Central memory CD8-positive, alpha-beta T cell (primary cell): ENCODE results near the gene ERVH48-1.
"Not testable (repeated sequence)": the region's sequence is repeated elsewhere in the genome, so short reads cannot be mapped to it uniquely, and the experiment has no call there.

Source experiments
- ATAC-seq: fragments of 150-1000 bp; cut with Tn5 transposase; replicated peaks from 2 replicates; pipeline ENCODE4 v1.10.0; 2022; ENCODE audit warnings: mild to moderate bottlenecking, moderate FRiP score, moderate number of reproducible peaks; ENCODE audit not compliant: poor library complexity, severe bottlenecking; ENCODE audit errors: extremely low read depth
- DNase-seq, 2 donors: peaks; one replicate each; pipeline ENCODE4 v3.0.0; 2021; ENCODE audit warnings: low spot score in 2 of 2
- H3K27ac Mint-ChIP-seq: one replicate; pipeline ENCODE4 v1.8.0; 2022; ENCODE audit warnings: low read depth, mild to moderate bottlenecking, moderate library complexity, mixed read lengths
- H3K27me3 Mint-ChIP-seq: one replicate; pipeline ENCODE4 v1.8.0; 2022; ENCODE audit warnings: mixed read lengths
- H3K36me3 Mint-ChIP-seq: one replicate; pipeline ENCODE4 v1.8.0; 2022; ENCODE audit warnings: mild to moderate bottlenecking, moderate library complexity, mixed read lengths; ENCODE audit not compliant: insufficient read depth
- H3K4me1 Mint-ChIP-seq: one replicate; pipeline ENCODE4 v1.8.0; 2022; ENCODE audit warnings: mixed read lengths
- H3K4me3 Mint-ChIP-seq: one replicate; pipeline ENCODE4 v1.8.0; 2022; ENCODE audit warnings: mild to moderate bottlenecking, moderate library complexity, mixed read lengths
- H3K9me3 Mint-ChIP-seq: one replicate; pipeline ENCODE4 v1.8.0; 2022; ENCODE audit warnings: mixed read lengths

The ERVH48-1 gene

GRCh38 chr21:42959728-42960127 is 34.3 kb upstream of the ERVH48-1 start:
- Mint-ChIP-seq H3K36me3 (no peaks in the 10 kb centered on the region), H3K9me3 (no peaks in the 10 kb centered on the region), H3K4me1 (peaks cover 6% of the 10 kb centered on the region), H3K27ac (no peak overlapping the region), H3K4me3 (no peak overlapping the region), H3K27me3 (no peaks in the 10 kb centered on the region)
- DNase-seq = no peak
- no peak for ATAC-seq

- not testable (repeated sequence) for H3K4me3 Mint-ChIP-seq, H3K9me3 Mint-ChIP-seq, ATAC-seq, H3K27ac Mint-ChIP-seq, DNase-seq, H3K36me3 Mint-ChIP-seq, H3K27me3 Mint-ChIP-seq, H3K4me1 Mint-ChIP-seq
These were observed 32.7 kb upstream of the ERVH48-1 start for GRCh38 chr21:42958122-42958521.

GRCh38 chr21:42956824-42957630 is 31.6 kb upstream of the ERVH48-1 start:
- Mint-ChIP-seq H3K36me3 (no peaks in the 10 kb centered on the region), H3K4me3 (no peak overlapping the region), H3K4me1 (peaks cover 6% of the 10 kb centered on the region), H3K27me3 (peaks cover 8% of the 10 kb centered on the region), H3K9me3 (no peaks in the 10 kb centered on the region), H3K27ac (no peak overlapping the region)
- DNase-seq (no peak), ATAC-seq (peak; percentile 100)

GRCh38 chr21:42951193-42951592 is 25.8 kb upstream of the ERVH48-1 start:
- not testable (repeated sequence) for ATAC-seq, H3K27ac Mint-ChIP-seq, H3K36me3 Mint-ChIP-seq, H3K9me3 Mint-ChIP-seq, DNase-seq, H3K4me3 Mint-ChIP-seq, H3K4me1 Mint-ChIP-seq
- peaks cover 21% of the 10 kb centered on the region for H3K27me3 Mint-ChIP-seq

- not testable (repeated sequence) for H3K36me3 Mint-ChIP-seq, H3K4me1 Mint-ChIP-seq, DNase-seq, ATAC-seq, H3K4me3 Mint-ChIP-seq, H3K9me3 Mint-ChIP-seq
- H3K27me3 Mint-ChIP-seq = peaks cover 21% of the 10 kb centered on the region
- peak overlapping the region; percentile 53 for H3K27ac Mint-ChIP-seq
These were observed 23.8 kb upstream of the ERVH48-1 start for GRCh38 chr21:42949094-42949755.

GRCh38 chr21:42942244-42942643 is 16.8 kb upstream of the ERVH48-1 start:
- Mint-ChIP-seq H3K9me3 (no peaks in the 10 kb centered on the region), H3K4me3 (no peak overlapping the region), H3K4me1 (no peaks in the 10 kb centered on the region), H3K27me3 (no peaks in the 10 kb centered on the region), H3K27ac (no peak overlapping the region), H3K36me3 (no peaks in the 10 kb centered on the region)
- DNase-seq = no peak
- ATAC-seq = no peak

GRCh38 chr21:42941696-42942085 is 16.3 kb upstream of the ERVH48-1 start:
- no peak overlapping the region for H3K4me3 Mint-ChIP-seq
- ATAC-seq = no peak
- no peaks in the 10 kb centered on the region for H3K4me1 Mint-ChIP-seq
- DNase-seq = no peak
- no peak overlapping the region for H3K27ac Mint-ChIP-seq
- no peaks in the 10 kb centered on the region for H3K36me3 Mint-ChIP-seq
- H3K27me3 Mint-ChIP-seq = no peaks in the 10 kb centered on the region
- no peaks in the 10 kb centered on the region for H3K9me3 Mint-ChIP-seq

- no peaks in the 10 kb centered on the region for H3K9me3 Mint-ChIP-seq
- ATAC-seq = no peak
These were observed 14.4 kb upstream of the ERVH48-1 start for GRCh38 chr21:42939582-42940413.

GRCh38 chr21:42938606-42938995 is 13.2 kb upstream of the ERVH48-1 start:
- H3K27ac Mint-ChIP-seq, H3K27me3 Mint-ChIP-seq, H3K4me3 Mint-ChIP-seq, H3K9me3 Mint-ChIP-seq, H3K36me3 Mint-ChIP-seq, DNase-seq, ATAC-seq, H3K4me1 Mint-ChIP-seq: not testable (repeated sequence)

More at GRCh38 chr21:42939582-42940413, 14.4 kb upstream of the ERVH48-1 start:
- H3K27ac Mint-ChIP-seq = no peak overlapping the region
- no peak for DNase-seq
- H3K27me3 Mint-ChIP-seq = no peaks in the 10 kb centered on the region
- H3K36me3 Mint-ChIP-seq = no peaks in the 10 kb centered on the region
- H3K4me1 Mint-ChIP-seq = no peaks in the 10 kb centered on the region
- no peak overlapping the region for H3K4me3 Mint-ChIP-seq

- no peaks in the 10 kb centered on the region for H3K4me1 Mint-ChIP-seq
- no peak overlapping the region for H3K4me3 Mint-ChIP-seq
- H3K27me3 Mint-ChIP-seq = no peaks in the 10 kb centered on the region
These were observed 12.7 kb upstream of the ERVH48-1 start for GRCh38 chr21:42937960-42938605.

GRCh38 chr21:42937034-42937940 is 11.9 kb upstream of the ERVH48-1 start:
- H3K4me3 Mint-ChIP-seq, ATAC-seq, H3K9me3 Mint-ChIP-seq, H3K27me3 Mint-ChIP-seq, H3K36me3 Mint-ChIP-seq, H3K27ac Mint-ChIP-seq, DNase-seq, H3K4me1 Mint-ChIP-seq: not testable (repeated sequence)

More at GRCh38 chr21:42937960-42938605, 12.7 kb upstream of the ERVH48-1 start:
- ATAC-seq = no peak
- no peak for DNase-seq
- H3K36me3 Mint-ChIP-seq = no peaks in the 10 kb centered on the region
- no peak overlapping the region for H3K27ac Mint-ChIP-seq
- H3K9me3 Mint-ChIP-seq = no peaks in the 10 kb centered on the region
